ENCODE data around the gene SEMA4D.

GRCh38 chr9:89382026-89382986, 115.6 kb downstream of the SEMA4D start:
- TF ChIP-seq EP300 (IDR thresholded peaks at IDR 0.05; ENCODE audit: borderline replicate concordance) (no peak), EGR1 (IDR thresholded peaks at IDR 0.05) (no peak), CREB1 (IDR thresholded peaks at IDR 0.05; ENCODE audit: low read depth) (no peak), MAX (IDR thresholded peaks at IDR 0.05) (no peak), RAD21 (IDR thresholded peaks at IDR 0.05; ENCODE audit: low read depth) (no peak), YY1 (IDR thresholded peaks at IDR 0.05; ENCODE audit: low read depth) (no peak)
- TF ChIP-seq, protein P1, sequence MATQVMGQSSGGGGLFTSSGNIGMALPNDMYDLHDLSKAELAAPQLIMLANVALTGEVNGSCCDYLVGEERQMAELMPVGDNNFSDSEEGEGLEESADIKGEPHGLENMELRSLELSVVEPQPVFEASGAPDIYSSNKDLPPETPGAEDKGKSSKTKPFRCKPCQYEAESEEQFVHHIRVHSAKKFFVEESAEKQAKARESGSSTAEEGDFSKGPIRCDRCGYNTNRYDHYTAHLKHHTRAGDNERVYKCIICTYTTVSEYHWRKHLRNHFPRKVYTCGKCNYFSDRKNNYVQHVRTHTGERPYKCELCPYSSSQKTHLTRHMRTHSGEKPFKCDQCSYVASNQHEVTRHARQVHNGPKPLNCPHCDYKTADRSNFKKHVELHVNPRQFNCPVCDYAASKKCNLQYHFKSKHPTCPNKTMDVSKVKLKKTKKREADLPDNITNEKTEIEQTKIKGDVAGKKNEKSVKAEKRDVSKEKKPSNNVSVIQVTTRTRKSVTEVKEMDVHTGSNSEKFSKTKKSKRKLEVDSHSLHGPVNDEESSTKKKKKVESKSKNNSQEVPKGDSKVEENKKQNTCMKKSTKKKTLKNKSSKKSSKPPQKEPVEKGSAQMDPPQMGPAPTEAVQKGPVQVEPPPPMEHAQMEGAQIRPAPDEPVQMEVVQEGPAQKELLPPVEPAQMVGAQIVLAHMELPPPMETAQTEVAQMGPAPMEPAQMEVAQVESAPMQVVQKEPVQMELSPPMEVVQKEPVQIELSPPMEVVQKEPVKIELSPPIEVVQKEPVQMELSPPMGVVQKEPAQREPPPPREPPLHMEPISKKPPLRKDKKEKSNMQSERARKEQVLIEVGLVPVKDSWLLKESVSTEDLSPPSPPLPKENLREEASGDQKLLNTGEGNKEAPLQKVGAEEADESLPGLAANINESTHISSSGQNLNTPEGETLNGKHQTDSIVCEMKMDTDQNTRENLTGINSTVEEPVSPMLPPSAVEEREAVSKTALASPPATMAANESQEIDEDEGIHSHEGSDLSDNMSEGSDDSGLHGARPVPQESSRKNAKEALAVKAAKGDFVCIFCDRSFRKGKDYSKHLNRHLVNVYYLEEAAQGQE (IDR thresholded peaks at IDR 0.05; ENCODE audit: low read depth), result no peak

Data from Ishikawa (cell line).